Stomach smooth muscle (tissue), 2 donors: ENCODE data around the gene COL5A1.

Source experiments
- H3K27ac ChIP-seq: one replicate; pipeline ENCODE4 v1.7.0; 2013; ENCODE audit warnings: mild to moderate bottlenecking, low read length, inconsistent platforms
- H3K27me3 ChIP-seq, 2 donors: one replicate each; pipeline ENCODE4 v1.7.0; 2013; ENCODE audit warnings: low read length in 2 of 2; ENCODE audit not compliant: insufficient read depth in 2 of 2, control insufficient read depth in 1 of 2
- H3K36me3 ChIP-seq, 2 donors: one replicate each; pipeline ENCODE4 v1.7.0; 2013; ENCODE audit warnings: low read length in 2 of 2; ENCODE audit not compliant: control insufficient read depth in 2 of 2, insufficient read depth in 2 of 2
- H3K4me1 ChIP-seq: one replicate; pipeline ENCODE4 v1.7.0; 2013; ENCODE audit warnings: low read length; ENCODE audit not compliant: control insufficient read depth, insufficient read depth
- H3K4me3 ChIP-seq, 2 donors: one replicate each; pipeline ENCODE4 v1.7.0; 2013; ENCODE audit warnings: low read length in 2 of 2
- H3K9ac ChIP-seq, 2 donors: one replicate each; pipeline ENCODE4 v1.7.0; 2013; ENCODE audit warnings: low read length in 2 of 2, mild to moderate bottlenecking in 1 of 2
- H3K9me3 ChIP-seq, 2 donors: one replicate each; pipeline ENCODE4 v1.7.0; 2013; ENCODE audit warnings: low read length in 2 of 2; ENCODE audit not compliant: control insufficient read depth in 2 of 2
- donor health status: healthy.
- donor health status: Pancreatic carcinoma.

The COL5A1 gene

DNA sequence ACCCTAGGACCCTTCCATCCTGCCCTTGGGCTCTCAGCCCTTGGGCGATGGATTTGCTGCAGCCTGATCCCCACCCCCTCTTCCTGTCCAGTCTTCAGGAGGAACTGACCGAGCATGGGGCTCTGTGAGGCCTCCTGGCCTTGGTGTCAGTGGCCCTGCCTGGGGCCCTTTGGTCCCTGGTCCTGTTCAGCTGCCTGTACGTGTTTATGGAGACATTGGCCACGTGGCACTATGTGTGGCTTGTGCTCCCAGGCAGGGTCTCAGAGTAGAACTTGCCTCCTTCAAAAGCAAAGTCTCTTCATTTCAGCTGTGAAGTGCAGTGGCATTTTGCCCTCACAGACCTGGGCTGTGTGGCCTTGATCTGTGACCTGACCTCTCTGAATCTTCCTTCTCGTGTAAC, 250.1 kb downstream of the COL5A1 start:
- H3K27ac ChIP-seq: no peak overlapping the region
- H3K4me3 ChIP-seq: no peak overlapping the region
- peaks cover 4 to 5% of the 10 kb centered on the region in 2 donors for H3K27me3 ChIP-seq
- peaks cover 2% of the 10 kb centered on the region for H3K4me1 ChIP-seq
- H3K9me3 ChIP-seq: peaks cover 0 to 7% of the 10 kb centered on the region in 2 donors
- H3K36me3 ChIP-seq: no peaks in the 10 kb centered on the region
- H3K9ac ChIP-seq: no peak overlapping the region

DNA sequence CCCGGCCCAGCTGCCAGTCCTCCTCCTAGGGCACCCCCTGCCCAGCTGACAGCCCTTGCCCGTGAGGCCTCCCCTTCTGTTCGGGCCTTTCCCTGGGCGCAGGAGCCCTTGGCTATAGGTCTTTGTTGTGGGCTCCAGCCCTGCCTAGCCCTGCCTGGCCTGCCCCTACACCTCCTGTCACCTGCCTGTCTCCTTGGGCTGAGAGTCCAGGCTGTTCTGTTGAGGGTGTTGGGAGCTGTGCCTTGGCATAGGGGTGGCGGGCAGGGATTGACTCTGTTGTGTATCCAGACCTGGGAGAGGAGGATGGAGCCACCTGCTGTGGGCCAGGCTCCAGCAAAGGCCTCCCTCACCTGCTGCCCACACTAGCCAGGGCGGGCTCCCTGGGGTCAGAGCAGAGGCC, 250.6 kb downstream of the COL5A1 start:
- Histone ChIP-seq H3K4me3 (no peak overlapping the region), H3K27ac (no peak overlapping the region), H3K9ac (no peak overlapping the region), H3K4me1 (peaks cover 2% of the 10 kb centered on the region), H3K27me3 (peaks cover 4 to 5% of the 10 kb centered on the region in 2 donors), H3K36me3 (no peaks in the 10 kb centered on the region), H3K9me3 (peaks cover 0 to 7% of the 10 kb centered on the region in 2 donors)

DNA sequence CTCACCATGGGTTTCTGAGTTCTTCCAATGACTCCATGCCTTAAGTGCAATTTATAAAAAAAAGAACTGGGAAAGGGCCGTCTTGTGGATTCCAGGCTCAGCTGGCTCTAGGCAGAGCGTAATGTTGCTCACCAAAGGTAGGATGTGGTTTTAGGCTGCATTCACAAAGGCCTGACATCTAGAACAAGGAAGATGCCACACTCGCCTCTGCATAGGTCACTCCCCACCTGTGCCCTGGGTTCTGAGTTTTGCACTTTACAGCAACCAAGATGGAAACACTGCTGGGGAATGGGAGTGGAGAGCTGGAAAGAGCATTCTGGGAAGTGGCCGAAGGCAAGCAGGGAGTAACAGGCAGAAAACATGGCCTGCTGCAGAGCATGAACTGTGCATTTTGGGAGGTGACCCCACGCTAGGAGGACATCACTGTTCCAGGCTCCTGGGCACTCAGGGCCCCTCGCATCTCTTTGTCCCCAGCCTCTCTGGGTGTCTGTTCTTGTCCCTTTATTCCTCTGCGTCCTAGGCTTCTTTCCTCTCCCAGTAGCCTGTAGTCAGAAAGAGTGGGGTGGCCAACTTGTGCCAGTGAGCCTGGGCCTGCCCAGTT, 251.3 kb downstream of the COL5A1 start:
- H3K4me3 ChIP-seq: no peak overlapping the region
- H3K9me3 ChIP-seq: peaks cover 0 to 7% of the 10 kb centered on the region in 2 donors
- no peak overlapping the region for H3K27ac ChIP-seq
- peaks cover under 1 to 5% of the 10 kb centered on the region in 2 donors for H3K27me3 ChIP-seq
- no peaks in the 10 kb centered on the region for H3K36me3 ChIP-seq
- peaks cover 2% of the 10 kb centered on the region for H3K4me1 ChIP-seq
- H3K9ac ChIP-seq: no peak overlapping the region
